NCI-H2171 (cell line): Measurements from ENCODE around the gene CLSTN1.

Source experiments
- DNase-seq: peaks from one replicate; lab custom pipeline; 2025; lab: John Stamatoyannopoulos, UW

CLSTN1 gene

GRCh38 chr1:9680091-9680490 is 143.7 kb downstream of the CLSTN1 start:
- no peak for DNase-seq
